DND-41 (cell line): ENCODE measurements around the gene NKD1.
A peak's percentile ranks its signal among the peaks of the same experiment; 100 is the strongest.

Source experiments
- ATAC-seq: fragments of 200-7000 bp; cut with Tn5 transposase; 3 replicates; pipeline ENCODE4 v1.9.1; 2021; ENCODE audit warnings: low read depth; ENCODE audit not compliant: insufficient read depth
- DNase-seq: peaks from one replicate; pipeline ENCODE4 v3.0.0-alpha.2; 2020
- H2AFZ ChIP-seq: 2 replicates; pipeline ENCODE4 v1.6.0; 2012; ENCODE audit warnings: low read depth, low read length
- H3K27ac ChIP-seq: 2 replicates; pipeline ENCODE4 v1.5.1; 2012; ENCODE audit warnings: low read length, inconsistent platforms
- H3K27me3 ChIP-seq: fragments of 200-600 bp; sonication (generic); 2 replicates; pipeline ENCODE4 v1.6.0; 2012; ENCODE audit warnings: low read length, mild to moderate bottlenecking, inconsistent platforms; ENCODE audit not compliant: insufficient read depth, poor library complexity
- H3K36me3 ChIP-seq: 2 replicates; pipeline ENCODE4 v1.5.1; 2012; ENCODE audit warnings: low read length, inconsistent platforms; ENCODE audit not compliant: insufficient read depth
- H3K4me1 ChIP-seq: 2 replicates; pipeline ENCODE4 v1.5.1; 2012; ENCODE audit warnings: mild to moderate bottlenecking, low read length; ENCODE audit not compliant: insufficient read depth
- H3K4me2 ChIP-seq: 2 replicates; pipeline ENCODE4 v1.6.0; 2012; ENCODE audit warnings: mild to moderate bottlenecking, moderate library complexity, low read length, inconsistent platforms; ENCODE audit not compliant: insufficient read depth
- H3K4me3 ChIP-seq, 2 experiments: fragments of 200-600 bp in 1 of 2; shearing (Covaris generic) in 1 of 2; 2 replicates each; pipeline ENCODE4 v1.5.1; 2012 to 2016; ENCODE audit warnings: inconsistent platforms in 2 of 2, low read length in 2 of 2, mild to moderate bottlenecking in 2 of 2, low read depth in 1 of 2, moderate library complexity in 1 of 2
- H3K79me2 ChIP-seq: 2 replicates; pipeline ENCODE4 v1.6.0; 2012; ENCODE audit warnings: low read length, inconsistent platforms; ENCODE audit not compliant: insufficient read depth
- H3K9ac ChIP-seq: 2 replicates; pipeline ENCODE4 v1.6.0; 2012; ENCODE audit warnings: low read depth, mild to moderate bottlenecking, inconsistent platforms, low read length, moderate library complexity
- H3K9me3 ChIP-seq: 2 replicates; pipeline ENCODE4 v1.5.1; 2012; ENCODE audit warnings: low read length, moderate library complexity, mild to moderate bottlenecking, inconsistent platforms; ENCODE audit not compliant: insufficient read depth, severe bottlenecking
- H4K20me1 ChIP-seq: 2 replicates; pipeline ENCODE4 v1.6.0; 2012; ENCODE audit warnings: low read length; ENCODE audit not compliant: insufficient read depth
- EZH2 ChIP-seq: IDR thresholded peaks from 3 replicates; pipeline ENCODE4 v1.6.1; 2012; ENCODE audit warnings: borderline replicate concordance, low read depth, mild to moderate bottlenecking, moderate library complexity, low read length, inconsistent platforms; ENCODE audit not compliant: severe bottlenecking
- TF ChIP-seq, protein P1 (sequence below): IDR thresholded peaks from 2 replicates; pipeline ENCODE4 v1.5.1; 2012; ENCODE audit warnings: borderline replicate concordance, low read length, moderate library complexity, mild to moderate bottlenecking; ENCODE audit not compliant: poor library complexity, severe bottlenecking; ENCODE audit errors: extremely low read depth

The NKD1 gene

DNA sequence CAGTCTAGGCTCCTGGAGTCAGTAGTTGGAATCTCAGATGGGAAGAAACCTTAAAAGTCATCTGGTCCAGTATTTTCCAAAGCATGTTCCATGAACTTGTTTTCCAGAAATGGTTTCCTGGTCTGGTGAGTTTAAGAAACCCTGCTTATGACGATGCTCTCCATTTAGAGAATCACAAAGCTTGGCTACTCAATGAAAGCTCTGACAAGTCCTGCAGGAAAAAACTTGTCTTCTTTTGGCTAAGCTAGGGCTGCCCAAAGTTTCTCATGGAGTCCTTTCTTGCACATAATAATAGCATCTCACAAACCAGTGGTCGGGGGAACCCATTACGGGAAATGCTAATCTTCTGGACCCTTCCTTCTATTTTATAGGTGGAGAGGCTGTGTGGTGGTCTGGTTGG lies 5.5 kb upstream of the NKD1 start:
- peaks cover 82% of the 10 kb centered on the region for H3K27me3 ChIP-seq
- H4K20me1 ChIP-seq, result peaks cover 73% of the 10 kb centered on the region
- H3K27ac ChIP-seq, result no peak overlapping the region
- H2AFZ ChIP-seq, result no peak overlapping the region
- no peaks in the 10 kb centered on the region for H3K9me3 ChIP-seq
- H3K9ac ChIP-seq, result no peak overlapping the region
- DNase-seq (no peak), ATAC-seq (no peak)
- no peaks in the 10 kb centered on the region for H3K79me2 ChIP-seq
- TF ChIP-seq EZH2, result no peak
- TF ChIP-seq, protein P1, sequence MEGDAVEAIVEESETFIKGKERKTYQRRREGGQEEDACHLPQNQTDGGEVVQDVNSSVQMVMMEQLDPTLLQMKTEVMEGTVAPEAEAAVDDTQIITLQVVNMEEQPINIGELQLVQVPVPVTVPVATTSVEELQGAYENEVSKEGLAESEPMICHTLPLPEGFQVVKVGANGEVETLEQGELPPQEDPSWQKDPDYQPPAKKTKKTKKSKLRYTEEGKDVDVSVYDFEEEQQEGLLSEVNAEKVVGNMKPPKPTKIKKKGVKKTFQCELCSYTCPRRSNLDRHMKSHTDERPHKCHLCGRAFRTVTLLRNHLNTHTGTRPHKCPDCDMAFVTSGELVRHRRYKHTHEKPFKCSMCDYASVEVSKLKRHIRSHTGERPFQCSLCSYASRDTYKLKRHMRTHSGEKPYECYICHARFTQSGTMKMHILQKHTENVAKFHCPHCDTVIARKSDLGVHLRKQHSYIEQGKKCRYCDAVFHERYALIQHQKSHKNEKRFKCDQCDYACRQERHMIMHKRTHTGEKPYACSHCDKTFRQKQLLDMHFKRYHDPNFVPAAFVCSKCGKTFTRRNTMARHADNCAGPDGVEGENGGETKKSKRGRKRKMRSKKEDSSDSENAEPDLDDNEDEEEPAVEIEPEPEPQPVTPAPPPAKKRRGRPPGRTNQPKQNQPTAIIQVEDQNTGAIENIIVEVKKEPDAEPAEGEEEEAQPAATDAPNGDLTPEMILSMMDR, result no peak
- H3K4me3 ChIP-seq, result no peak overlapping the region
- no peaks in the 10 kb centered on the region for H3K36me3 ChIP-seq
- peaks cover 8% of the 10 kb centered on the region for H3K4me1 ChIP-seq
- no peak overlapping the region for H3K4me2 ChIP-seq

DNA sequence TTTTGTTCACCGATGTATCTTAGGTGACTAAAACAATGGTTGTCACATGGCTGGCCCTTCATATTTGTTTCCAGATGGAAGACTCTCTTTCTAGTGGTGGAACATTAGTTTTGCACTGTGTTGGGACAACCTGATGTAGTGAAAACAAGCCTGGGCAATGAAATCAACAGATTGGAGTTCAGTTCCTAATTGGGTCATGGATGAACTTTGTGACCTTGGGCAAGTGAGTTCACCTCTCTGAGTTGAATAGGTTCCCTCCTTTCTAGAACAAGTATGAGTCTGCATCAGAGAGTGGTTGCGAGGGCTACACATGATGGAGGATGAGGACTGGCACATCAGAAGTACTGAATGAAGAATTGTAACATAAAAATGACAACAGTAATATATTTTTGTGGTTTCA lies 2.1 kb upstream of the NKD1 start:
- no peak for ATAC-seq

DNA sequence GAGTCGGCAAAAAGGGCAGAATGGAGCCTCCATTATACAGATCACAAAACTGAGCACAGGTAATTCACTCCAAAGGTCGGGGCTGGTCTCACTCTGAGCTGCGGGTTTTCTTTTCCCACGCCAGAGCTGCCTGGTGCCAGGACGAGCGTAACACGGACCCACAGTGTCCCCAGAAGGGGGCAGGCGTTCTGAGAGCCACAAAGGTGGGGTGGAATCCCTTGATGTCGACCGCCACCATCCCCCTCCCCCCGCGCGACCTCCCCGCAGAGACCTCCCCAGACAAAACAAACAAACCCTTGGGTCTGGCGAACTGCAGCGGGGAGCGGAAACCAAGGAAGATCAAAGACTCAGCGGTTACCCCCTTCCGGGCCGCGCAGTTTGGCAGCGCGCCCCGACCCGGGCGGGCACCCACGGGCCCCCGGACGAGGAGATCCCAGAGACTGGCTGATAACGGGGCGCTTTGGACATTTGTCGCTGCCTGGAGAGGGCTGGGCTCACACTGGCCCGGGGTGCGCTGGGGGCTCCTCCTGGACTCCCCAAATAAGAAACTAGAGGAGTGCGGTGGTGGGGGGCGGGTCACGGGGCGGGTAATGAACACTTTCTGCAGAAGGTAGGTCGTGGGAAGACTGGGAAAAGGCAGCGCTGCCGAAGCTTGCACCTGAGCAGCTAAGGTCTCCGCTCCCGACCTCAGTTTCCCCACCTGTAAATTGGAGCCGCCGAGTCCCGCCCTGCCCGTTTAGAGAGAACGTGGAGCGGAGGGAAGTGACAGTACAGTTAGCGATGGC lies 664 bp upstream of the NKD1 start:
- H3K27me3 ChIP-seq, result peaks cover 82% of the 10 kb centered on the region
- no peaks in the 10 kb centered on the region for H3K36me3 ChIP-seq
- no peaks in the 10 kb centered on the region for H3K79me2 ChIP-seq
- H3K9me3 ChIP-seq, result no peaks in the 10 kb centered on the region
- TF ChIP-seq, protein P1, result peak; percentile 47
- TF ChIP-seq EZH2, result no peak
- H2AFZ ChIP-seq, result no peak overlapping the region
- H3K9ac ChIP-seq, result no peak overlapping the region
- H3K4me2 ChIP-seq, result peak overlapping the region; percentile 86
- ATAC-seq (peak; percentile 91), DNase-seq (peak; percentile 90)
- no peak overlapping the region for H3K27ac ChIP-seq
- H4K20me1 ChIP-seq, result peaks cover 65% of the 10 kb centered on the region
- peak overlapping the region in 1 of 2 experiments; percentile 54; a peak in 2 of 4 replicates for H3K4me3 ChIP-seq
- peaks cover 21% of the 10 kb centered on the region for H3K4me1 ChIP-seq

More for the DNA sequence above, 2.1 kb upstream of the NKD1 start:
- Histone ChIP-seq H3K4me2 (no peak overlapping the region), H3K79me2 (no peaks in the 10 kb centered on the region), H2AFZ (no peak overlapping the region), H4K20me1 (peaks cover 74% of the 10 kb centered on the region), H3K27me3 (peaks cover 86% of the 10 kb centered on the region), H3K9ac (no peak overlapping the region), H3K4me3 (no peak overlapping the region), H3K9me3 (no peaks in the 10 kb centered on the region), H3K36me3 (no peaks in the 10 kb centered on the region), H3K27ac (no peak overlapping the region), H3K4me1 (peaks cover 21% of the 10 kb centered on the region)
- TF ChIP-seq, protein P1, result no peak
- TF ChIP-seq EZH2, result no peak
- DNase-seq, result no peak
